HG03196 (cell line): ENCODE measurements around the gene STK17B.
"Not testable (repeated sequence)": the region's sequence is repeated elsewhere in the genome, so short reads cannot be mapped to it uniquely, and the experiment has no call there.

Experiments used
- ATAC-seq: cut with Tn5 transposase; IDR thresholded peaks from one replicate; pipeline ENCODE4 v1.9.1; 2021; ENCODE audit not compliant: unreplicated experiment

Gene STK17B

DNA sequence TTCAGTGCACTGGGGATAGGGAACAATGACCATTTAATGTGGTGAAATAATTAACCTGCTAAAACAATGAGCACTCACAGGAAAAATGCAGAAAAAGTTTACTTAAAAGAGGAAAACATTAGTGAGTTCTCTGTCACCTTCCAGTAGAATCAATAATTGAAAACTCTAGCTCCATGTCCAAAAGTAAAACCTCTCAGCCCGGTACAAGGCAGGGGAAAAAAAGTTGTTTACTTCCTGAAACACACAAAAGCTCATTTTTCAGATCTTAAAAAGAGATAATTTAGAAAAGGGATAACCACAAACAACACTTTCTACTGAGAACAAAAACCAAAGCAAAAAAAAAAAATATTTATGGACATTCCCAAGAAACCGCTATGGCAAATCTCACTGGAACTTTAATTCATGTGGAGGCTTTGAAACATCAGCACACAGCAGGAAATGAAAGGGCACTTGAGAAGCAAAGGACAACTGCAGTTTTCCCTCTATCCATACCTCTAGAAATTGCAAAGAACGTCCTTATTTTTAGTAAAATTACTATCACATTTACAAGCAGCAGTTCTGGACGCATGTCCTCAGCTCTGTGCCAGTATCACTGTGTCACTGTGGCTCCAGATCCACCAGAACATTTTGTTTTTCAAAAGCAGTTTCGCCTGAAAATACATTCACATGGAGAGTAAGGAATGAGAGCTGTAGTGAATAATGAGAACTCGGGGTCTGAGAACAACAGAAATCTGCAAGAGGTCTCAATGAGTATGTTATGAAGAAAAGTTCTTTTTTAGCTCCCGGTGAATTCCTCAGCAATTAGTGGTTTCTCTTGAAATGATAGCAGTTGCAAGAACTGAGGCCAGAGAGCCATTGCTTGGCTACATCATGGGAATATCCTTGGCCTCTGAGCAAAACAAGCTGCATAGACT, 58.1 kb downstream of the STK17B start:
- ATAC-seq = no peak

DNA sequence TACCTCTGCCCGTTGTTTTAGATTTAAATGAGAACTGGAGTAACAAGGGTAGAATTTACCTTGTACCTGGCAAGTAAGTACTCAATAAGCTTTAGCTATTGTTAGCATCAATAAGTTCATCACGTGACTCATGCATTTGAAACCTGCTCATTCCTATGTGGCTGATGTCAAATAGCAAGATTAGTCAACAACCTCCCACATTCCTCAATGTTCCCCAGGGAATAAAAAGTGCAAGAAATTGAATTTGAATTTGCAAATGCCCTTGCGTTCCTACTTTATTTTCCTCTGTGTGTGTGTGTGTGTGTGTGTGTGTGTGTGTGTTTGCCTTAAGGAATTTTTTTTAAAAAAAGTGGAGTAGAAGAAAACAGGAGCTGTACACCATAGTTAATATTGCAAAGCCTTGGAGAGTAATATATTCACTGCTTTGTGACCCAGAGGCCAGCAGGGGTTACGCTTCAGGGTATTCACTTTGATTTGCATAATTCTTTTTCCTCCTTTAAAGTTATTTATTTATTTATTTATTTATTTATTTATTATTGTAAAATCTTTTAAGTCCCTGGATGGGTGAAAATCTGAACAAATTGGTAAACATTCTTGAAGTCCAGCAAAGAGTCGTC, 58.9 kb downstream of the STK17B start:
- no peak for ATAC-seq

DNA sequence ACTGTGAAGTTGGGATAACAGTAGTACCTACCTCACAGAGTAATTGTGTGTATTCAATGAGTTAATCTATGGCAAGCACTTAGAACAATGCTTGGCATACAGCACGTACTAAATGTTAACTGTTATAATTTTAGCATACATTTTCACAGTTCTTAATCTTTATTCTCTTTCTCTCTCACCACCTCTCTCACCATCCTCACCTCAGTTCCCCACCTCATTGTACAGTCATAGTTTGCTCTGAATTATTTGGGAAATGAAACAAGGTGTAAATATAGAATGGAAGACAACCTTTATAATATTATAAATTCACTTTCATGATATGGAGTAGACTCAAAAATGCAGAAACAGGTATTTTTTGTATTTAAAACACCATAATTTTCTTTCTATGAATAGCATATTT, 62.8 kb downstream of the STK17B start:
- ATAC-seq = no peak

DNA sequence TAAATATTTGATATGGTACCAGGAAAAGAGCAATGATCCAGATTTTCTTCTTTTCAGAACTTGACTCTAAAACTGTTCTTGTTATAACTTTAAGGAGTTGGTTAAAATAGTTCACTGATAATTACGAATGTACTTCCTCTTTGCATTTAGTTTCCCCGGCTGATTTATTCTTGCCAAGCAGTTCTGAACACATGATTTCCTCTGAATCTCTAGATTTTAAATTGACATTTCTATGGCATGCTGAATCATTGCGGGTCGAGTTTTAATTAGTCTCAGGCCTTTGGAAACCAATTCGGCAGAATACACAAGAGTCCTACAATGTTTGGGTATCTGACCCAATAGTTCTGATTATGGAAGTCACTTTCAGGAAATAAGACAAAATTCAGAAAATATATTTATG, 65.4 kb downstream of the STK17B start:
- ATAC-seq = no peak

DNA sequence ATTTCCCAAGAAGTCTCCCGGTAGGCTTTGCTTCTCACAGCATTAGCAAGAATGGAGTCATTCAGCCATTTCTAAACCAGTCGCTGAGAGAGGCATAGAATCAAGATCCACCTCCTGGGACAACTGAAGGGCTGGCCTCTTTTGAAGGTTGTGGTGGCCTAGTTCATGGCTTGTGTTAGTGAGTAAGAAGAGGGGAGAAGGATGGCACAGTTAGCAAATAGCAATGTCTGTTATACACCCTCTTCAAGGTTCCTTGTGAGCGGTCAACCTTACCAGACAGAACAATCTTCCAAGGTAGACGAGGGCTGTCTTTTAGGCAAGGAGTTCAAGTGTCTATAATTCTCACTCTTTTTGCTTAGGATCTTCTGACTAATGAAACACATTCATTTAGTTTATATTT, 67.3 kb downstream of the STK17B start:
- ATAC-seq = no peak

DNA sequence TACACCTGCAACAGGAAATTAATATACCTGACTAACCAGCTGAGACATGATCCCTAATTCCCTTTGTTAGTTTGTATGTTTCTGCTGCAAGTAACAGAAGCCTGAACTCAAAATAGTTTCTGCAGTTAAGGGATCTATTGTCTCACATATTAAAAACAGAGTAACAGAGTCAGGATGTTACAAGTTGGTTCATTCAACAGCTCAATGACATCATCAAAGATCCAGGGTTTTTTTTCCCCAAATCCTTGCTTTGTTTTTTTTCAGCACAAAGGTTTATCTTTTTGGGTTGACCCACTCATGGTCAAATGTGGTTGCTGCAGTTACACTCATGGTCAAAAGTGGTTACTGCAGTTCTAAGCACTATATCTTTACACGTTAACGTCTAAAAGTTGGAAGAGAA, 67.8 kb downstream of the STK17B start:
- no peak for ATAC-seq

DNA sequence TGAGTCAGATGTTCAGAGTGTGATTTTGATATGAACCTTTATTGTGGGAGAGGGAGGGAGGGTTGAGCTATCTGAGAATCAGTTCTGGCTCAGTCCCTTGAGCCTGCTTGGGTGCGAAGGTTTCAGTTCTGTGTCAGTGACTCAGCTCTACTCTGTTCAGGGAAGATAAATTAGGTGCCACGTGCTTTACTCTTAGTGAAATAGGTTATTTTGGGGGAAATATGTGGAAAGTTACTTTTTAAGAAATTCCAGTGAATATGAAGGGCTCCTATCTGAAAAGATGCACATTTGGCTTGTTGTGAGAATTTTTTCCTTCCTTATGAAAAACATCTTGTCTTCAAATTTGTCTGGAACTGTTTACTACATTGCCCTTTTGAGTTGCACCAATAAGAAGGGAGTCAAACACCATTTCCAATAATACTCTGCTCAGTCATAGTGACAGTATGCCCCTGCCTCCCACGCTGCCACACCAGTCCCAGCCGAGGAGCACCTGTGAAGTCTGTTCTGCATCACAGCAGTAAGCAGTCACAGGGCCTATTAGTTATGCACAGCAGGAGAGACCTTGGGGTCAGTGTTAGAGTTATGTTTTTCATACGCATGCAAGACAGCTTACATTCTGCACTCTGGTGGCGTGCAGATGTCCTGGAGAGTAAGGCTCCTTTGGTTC, 69.9 kb downstream of the STK17B start:
- peak; percentile 95 for ATAC-seq

DNA sequence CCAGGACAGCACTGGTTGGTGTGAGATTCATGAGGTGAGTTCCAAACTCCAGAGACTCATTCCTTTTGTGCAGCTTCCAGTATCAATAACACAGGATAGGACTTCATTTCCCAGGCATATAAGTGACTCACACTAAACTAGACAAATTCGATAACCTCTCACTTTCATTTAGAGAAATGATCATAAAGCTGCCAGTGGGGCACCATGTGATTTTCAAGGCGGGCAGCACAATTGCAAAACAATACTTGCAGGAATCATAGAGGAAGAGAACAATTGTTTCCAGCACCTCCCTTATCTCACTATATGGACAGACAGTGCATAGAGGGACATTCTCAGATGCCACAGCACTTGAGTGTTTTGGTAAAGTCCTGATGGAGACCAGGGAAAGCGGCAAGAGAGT, 71.5 kb downstream of the STK17B start:
- no peak for ATAC-seq

DNA sequence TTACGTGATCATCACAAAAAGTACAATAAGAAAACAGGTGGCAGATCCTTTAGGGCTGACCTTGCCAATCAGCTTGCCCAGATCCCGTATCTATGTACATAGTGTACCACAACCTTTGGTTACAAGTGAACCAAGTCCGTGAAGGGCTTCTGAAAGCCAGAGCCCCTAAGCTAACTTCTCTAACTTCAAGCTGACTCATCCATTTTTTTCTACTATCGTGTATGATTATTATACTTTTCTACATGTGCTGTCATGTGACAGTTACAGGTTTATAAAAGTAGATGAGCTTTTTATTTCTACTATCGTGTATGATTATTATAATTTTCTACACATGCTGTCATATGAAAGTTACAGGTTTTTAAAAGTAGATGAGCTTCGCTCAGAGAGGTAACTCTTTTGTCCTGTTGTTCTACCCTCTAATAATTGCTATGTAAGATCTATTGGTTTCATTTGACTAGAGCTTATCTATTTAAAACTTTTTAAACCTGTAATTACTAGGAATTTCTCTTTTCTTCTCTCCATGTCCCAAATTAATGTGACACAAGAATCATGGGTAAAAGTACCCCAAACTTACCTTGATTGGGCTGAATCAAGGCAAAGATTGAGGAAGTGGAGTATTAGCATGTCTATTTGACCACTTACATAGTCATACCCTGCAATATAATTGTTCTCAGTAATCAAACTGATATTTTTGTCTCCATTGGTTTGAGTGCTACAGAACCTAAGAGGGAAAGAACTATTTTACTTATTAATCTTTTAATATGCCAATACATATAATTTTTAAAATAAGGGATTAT, 73.3 kb downstream of the STK17B start:
- ATAC-seq = no peak

DNA sequence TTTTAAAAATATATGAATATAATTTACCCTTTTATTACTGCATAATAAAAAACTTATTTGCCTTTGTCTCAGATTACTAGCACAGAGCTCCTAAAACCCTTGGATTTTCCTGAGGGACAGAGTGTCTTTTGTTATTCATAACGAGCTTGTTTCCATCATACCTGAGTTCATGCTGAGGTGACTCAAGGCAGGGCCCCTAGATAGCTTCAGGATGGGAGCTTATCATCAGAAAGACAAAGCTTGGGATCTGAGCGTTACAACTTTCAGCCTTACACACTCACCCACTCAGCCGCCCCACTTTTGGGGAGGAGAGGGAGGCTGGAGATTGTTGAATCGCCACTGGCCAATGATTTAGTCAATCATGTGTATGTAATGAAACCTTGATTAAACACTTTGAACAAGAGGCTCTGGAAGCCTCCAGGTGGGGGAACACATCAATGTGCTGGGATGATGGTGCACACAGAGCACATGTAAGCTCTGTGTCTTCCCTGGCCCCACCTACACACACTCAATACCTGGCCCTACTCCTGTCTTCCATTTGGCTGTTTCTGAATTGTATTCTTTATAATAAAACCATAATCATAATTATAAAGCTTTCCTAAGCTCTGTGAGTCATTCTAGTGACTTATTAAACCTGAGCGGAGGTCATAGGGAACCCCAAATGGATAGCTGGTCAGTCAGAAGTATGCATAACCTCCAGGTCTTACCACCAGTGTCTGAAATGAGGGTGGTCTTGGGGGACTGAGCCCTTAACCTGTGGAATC, 74.2 kb downstream of the STK17B start:
- no peak for ATAC-seq

DNA sequence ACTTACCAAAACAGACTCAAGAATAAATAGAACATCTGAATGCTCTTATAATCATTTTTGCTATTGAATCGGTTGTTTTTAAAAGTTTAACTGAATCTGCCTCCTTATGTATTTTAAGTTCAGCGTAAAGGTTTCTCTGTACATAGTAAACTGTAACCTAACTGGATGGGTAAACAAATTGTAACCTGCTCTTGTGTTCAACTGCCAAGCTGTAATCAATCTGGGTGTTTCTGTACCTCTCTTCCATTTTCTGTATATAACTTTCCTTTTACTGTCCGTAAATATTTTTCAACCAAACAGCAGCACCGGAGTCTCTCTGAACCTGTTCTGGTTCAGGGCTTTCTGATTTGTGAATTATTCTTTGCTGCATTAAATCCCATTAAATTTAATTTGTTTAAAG, 75.1 kb downstream of the STK17B start:
- no peak for ATAC-seq

DNA sequence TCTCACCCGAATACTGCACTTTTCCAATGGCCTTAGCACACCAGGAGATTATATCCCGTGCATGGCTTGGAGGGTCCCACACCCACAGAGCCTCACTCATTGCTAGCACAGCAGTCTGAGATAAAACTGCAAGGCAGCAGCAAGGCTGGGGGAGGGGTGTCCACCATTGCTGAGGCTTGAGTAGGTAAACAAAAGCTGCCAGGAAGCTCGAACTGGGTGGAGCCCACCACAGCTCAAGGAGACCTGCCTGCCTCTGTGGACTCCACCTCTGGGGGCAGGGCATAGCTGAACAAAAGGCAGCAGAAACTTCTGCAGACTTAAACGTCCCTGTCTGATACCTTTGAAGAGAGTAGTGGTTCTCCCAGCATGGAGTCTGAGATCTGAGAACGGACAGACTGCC, 81.9 kb downstream of the STK17B start:
- not testable (repeated sequence) for ATAC-seq

DNA sequence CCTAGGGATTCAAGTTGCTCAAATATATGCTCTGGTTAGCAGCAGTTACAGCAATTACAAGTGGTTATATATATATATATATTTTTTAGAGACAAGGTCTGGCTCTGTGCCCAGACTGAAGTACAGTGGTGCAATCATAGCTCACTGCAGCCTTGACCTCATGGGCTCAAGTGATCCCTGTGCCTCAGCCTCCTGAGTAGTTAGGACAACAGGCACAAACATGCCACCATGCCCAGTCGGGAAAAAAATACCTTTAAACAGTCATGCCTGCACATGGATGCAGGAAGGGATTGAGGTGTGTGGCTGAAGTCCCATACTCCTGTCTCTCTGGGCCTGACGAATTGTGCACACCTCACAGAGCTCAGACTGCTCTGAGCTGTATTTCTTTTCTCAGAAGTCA, 83.2 kb downstream of the STK17B start:
- ATAC-seq = no peak

DNA sequence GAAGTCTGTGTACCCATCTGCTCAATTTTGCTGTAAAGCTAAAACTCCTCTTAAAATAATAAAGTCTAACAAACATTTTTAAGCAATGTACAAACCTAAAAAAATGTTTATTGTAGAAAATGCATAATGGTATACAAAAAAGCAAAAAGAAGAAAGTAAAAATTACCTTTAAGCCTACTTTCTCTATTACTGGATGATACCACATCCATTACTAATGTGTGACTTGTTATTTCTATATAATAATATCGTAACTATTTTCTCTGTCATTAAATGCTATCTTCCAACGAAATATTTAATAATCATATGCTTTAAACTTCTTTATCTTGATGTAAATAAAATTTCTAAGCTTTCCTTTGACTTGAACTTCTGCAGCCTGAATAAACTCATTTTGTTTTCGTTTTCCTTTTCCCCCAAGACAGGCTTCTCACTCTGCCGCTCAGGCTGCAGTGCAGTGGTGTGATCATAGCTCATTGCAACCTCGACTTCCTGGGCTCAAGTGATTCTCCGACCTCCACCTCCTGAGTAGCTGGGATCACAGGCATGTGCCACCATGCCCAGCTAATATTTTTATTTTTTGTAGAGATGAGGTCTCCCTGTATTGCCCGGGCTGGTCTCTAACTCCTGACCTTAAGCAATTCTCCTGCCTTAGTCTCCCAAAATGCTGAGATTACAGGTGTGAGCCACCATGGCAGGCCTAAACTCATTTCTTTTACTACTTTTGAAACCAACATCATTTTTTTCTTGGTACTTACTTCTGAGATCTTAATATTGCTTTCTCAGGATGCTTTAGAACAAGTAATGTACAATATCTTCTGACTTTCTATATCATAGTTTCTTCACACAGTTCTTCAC, 84.6 kb downstream of the STK17B start:
- ATAC-seq = no peak

DNA sequence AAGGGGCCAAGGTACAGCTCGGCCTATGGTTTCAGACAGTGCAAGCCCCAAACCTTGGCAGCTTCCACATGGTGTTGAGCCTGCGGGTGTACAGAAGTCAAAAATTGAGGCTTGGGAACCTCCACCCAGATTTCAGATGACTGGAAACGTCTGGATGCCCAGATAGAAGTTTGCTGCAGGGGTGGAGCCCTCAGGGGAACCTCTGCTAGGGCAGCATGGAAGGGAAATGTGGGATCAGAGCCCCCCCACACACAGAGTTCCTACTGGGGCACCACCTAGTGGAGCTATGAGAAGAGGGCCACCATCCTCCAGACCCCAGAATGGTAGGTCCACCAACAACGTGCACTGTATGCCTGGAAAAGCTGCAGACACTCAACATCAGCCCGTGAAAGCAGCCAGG, 87.8 kb downstream of the STK17B start:
- no peak for ATAC-seq
